Gastroesophageal sphincter (tissue), 3 donors: ENCODE results near the gene ZNF638.

ENCODE experiments used
- POLR2A ChIP-seq, 2 donors: fragments of 450-650 bp; IDR thresholded peaks; one replicate each; pipeline ENCODE4 v1.6.1; 2017; ENCODE audit warnings: antibody characterized with exemption in 2 of 2, mild to moderate bottlenecking in 2 of 2, moderate library complexity in 1 of 2
- TF ChIP-seq, protein P1 (sequence below), 4 experiments: fragments of 200-600 bp in 2 of 4; fragments of 450-650 bp in 2 of 4; sonication (generic) in 1 of 4; IDR thresholded peaks; one replicate each; pipeline ENCODE4 v1.5.1; 2017 to 2019; ENCODE audit warnings: antibody characterized with exemption in 4 of 4, mild to moderate bottlenecking in 2 of 4, moderate library complexity in 2 of 4

DNA sequence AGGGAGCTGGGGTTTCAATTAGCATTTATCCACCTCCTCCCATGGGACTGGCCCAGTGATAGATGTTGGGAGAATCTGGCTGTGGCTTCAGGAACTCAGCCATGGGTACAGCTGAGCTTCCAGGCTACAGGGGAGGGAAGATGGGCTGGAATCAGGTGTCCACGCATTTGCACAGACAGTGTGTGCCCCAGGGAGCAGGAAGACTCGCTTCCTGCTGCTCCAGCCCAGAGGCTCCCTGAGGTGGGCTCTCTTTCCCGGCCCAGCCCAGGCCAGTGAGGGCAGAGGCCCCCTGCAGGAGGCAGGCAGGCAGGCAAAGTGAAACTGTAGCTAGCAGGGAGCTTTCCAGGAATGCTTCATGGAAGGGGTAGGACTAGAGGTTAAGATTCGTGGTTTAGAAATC lies 150.5 kb downstream of the ZNF638 start:
- TF ChIP-seq, protein P1, sequence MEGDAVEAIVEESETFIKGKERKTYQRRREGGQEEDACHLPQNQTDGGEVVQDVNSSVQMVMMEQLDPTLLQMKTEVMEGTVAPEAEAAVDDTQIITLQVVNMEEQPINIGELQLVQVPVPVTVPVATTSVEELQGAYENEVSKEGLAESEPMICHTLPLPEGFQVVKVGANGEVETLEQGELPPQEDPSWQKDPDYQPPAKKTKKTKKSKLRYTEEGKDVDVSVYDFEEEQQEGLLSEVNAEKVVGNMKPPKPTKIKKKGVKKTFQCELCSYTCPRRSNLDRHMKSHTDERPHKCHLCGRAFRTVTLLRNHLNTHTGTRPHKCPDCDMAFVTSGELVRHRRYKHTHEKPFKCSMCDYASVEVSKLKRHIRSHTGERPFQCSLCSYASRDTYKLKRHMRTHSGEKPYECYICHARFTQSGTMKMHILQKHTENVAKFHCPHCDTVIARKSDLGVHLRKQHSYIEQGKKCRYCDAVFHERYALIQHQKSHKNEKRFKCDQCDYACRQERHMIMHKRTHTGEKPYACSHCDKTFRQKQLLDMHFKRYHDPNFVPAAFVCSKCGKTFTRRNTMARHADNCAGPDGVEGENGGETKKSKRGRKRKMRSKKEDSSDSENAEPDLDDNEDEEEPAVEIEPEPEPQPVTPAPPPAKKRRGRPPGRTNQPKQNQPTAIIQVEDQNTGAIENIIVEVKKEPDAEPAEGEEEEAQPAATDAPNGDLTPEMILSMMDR (IDR thresholded peaks at IDR 0.05) = no peak
- no peak for TF ChIP-seq POLR2A (IDR thresholded peaks at IDR 0.05)
